22Rv1 (cell line): Measurements from ENCODE around the gene NFKB1.

Experiments
- CTCF ChIP-seq: fragments of 450-650 bp; IDR thresholded peaks from 2 replicates; pipeline ENCODE4 v1.5.1; 2017; ENCODE audit warnings: mild to moderate bottlenecking
- ZFX ChIP-seq: fragments of 450-650 bp; IDR thresholded peaks from 2 replicates; pipeline ENCODE4 v1.6.1; 2017; ENCODE audit warnings: antibody characterized with exemption, borderline replicate concordance

GRCh38 chr4:102578819-102579218, 77.7 kb downstream of the NFKB1 start:
- TF ChIP-seq CTCF (peak; percentile 10; the same call in 1 of the 2 replicates), ZFX (no peak)
